NCI-H460 (cell line): ENCODE results near the gene RALGAPB. TPM values are rescaled to one million over a fixed set of nuclear protein-coding genes. Genes with fewer than 3 reads are reported as not detected.
A peak's percentile ranks its signal among the peaks of the same experiment; 100 is the strongest.
"Not testable (repeated sequence)": the region's sequence is repeated elsewhere in the genome, so short reads cannot be mapped to it uniquely, and the experiment has no call there.

ENCODE experiments used
- DNase-seq: peaks from one replicate; pipeline ENCODE4 v3.0.0-alpha.2; 2016; ENCODE audit warnings: low read depth; ENCODE audit errors: extremely low read depth
- total RNA-seq: library from RNA; depleted of rRNA; stranded (reverse); fragments of >200 nt; shearing (Covaris generic); gene quantifications from 2 replicates; pipeline ENCODE4 v1.2.3, GENCODE V29; 2014

The RALGAPB gene
- total RNA-seq, 1 experiment from 2014 or later: 34.8 TPM

- no peak for DNase-seq
Observed at GRCh38 chr20:38485041-38485440, 12.4 kb downstream of the RALGAPB start.

- DNase-seq: no peak
Observed at GRCh38 chr20:38489181-38489580, 16.5 kb downstream of the RALGAPB start.

DNA sequence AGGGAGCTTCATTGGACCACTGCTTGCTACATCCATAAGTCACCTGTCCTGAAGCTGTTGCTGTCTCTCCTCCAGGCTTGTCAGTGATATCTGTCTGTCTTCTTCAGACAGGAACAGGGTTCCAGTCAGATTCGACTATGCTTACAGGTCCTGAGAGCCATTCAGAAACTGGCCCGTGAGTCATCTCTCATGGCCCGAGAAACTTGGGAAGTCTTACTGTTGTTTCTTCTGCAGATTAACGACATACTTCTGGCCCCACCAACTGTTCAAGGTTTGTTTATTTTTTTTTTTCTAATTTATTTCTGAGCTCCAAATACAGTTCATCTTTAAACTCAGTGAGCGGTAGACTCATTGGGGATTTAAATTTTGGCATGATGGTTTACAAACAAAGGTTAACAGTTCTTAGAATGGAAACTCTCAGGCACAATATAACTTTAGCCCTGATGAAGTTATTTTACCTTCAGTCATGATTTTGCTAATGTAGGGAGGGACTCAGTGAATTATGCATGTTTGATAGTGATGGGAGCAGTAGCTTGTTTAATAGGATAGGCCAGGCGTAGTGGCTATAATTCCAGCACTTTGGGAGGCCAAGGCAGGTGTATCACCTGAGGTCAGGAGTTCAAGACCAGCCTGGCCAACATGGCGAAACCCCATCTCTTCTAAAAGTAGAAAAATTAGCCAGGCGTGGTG, 24.7 kb downstream of the RALGAPB start:
- DNase-seq: no peak

GRCh38 chr20:38498909-38499308, 26.3 kb downstream of the RALGAPB start:
- no peak for DNase-seq

DNA sequence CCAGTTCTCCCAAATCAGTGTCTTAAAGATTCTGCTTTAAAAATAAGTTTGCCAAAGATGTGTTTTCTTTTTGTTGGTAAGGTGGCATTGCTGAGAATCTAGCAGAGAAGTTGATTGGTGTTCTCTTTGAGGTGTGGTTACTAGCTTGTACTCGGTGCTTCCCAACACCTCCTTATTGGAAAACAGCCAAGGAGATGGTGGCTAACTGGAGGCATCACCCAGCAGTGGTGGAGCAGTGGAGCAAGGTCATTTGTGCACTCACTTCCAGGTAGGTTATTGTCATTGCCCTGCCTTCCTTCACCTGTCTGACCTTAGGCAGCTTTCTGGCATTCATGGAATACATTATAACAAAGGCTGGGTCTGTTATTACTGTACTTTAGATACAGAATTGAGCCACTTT, 26.7 kb downstream of the RALGAPB start:
- DNase-seq: no peak

GRCh38 chr20:38501858-38502436, 29.3 kb downstream of the RALGAPB start:
- DNase-seq: no peak

DNA sequence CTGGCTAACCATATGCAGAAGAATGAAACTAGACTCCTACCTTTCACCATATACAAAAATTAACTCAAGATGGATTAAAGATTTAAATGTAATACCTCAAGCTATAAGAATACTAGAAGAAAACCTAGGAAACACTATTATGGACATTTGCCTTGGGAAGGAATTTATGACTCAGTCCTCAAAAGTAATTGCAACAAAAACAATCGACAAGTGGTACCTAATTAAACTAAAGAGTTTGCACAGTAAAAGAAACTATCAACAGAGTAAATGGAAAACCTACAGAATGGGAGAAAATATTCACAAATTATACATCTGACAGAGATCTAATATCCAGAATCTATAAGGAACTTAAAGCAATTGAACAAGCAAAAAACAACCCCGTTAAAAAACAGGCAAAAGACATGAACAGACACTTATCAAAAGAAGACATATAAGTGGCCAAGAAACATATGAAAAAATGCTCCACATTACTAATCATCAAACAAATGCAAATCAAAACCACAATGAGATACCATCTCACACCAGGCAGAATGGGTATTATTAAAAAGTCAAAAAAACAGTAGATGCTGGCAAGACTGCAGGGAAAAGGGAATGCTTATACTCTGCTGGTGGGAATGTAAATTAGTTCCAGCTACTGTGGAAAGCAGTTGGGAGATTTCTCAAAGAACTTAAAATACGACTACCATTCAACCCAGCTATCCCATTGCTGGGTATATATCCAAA, 31.9 kb downstream of the RALGAPB start:
- DNase-seq: no peak

DNA sequence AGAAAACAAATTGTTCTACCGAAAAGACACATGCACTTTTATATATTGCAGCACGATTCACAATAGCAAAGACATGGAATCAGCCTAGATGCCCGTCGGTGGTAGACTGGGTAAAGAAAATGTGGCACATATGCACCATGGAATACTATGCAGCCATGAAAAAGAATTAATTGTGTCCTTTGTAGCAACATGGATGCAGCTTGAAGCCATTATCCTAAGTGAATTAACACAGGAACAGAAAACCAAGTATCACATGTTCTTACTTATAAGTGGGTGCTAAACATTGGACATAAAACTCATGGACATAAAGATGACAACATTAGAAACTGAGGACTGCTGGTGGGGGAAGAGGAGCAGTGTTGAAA, 32.4 kb downstream of the RALGAPB start:
- DNase-seq: no peak

DNA sequence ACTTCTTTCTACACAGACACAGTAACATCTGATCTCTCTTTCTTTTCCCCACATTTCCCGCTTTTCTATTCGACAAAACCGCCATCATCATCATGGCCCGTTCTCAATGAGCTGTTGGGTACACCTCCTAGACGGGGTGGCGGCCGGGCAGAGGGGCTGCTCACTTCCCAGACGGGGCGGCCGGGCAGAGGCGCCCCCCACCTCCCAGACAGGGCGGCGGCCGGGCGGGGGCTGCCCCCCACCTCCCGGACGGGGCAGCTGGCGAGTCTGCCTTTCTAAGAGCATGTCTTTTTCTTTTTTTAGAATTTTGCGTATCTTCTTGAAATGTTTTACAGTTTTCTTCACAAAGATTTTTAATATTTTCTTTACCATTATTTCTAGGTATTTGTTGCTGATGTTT, 39.1 kb downstream of the RALGAPB start:
- not testable (repeated sequence) for DNase-seq

DNA sequence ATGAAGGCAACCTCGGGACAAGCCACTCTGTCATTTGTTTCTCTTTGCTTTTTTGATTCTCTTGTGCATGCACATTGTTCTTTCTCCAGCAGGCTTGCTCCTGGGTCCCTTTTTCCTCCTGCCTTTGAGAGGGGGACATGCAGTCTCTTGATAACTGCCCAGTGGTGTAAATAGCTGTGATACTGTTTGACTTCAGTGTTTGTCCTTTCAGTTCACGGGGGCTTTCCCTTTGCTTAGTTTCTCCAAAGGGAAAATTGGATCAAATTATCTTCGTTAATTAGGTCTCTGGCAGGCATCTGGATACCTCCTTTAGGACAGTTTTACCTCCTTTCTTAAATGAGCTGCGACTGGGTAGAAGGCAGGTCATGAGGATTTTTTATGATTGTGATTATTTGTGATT, 41.5 kb downstream of the RALGAPB start:
- no peak for DNase-seq

DNA sequence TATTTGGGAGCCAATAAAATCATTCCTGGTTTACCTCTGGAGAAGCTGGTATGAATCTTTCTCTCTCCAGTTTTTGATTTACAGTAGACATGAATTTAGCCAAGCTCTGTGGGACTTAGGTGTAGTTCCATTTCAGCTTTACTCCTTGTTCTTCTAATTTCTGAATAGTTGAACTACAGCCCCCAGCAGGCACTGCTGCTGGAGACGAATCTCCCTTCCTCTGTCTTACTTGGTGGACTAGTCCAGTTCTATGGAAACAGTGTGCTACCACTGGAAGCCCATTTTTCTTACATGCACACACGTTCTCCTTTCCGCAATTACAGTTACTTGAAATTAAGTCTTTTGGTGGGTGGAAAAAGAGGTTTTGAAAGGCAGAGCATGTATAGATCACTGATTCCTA, 42.3 kb downstream of the RALGAPB start:
- no peak for DNase-seq

GRCh38 chr20:38515631-38516030, 43.0 kb downstream of the RALGAPB start:
- DNase-seq: no peak

DNA sequence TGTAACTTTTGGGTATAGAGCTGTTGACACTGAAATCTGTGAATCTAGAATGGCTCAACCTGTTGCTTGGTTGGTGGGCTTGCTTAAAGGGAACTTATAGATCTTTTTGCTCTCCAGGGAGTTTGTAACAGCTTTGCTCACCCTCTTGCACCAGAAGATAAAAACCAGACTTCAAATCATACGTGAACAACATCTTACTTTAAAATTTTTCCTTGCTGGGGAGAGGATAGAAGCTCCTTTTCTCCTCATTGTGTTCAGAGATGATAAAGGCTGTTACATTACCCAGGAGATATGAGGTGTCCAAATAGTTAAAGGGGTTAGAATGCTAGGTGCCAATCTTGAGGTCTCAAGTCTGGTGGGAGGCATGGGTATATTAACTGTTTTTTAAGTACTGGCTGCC, 46.8 kb downstream of the RALGAPB start:
- no peak for DNase-seq

DNA sequence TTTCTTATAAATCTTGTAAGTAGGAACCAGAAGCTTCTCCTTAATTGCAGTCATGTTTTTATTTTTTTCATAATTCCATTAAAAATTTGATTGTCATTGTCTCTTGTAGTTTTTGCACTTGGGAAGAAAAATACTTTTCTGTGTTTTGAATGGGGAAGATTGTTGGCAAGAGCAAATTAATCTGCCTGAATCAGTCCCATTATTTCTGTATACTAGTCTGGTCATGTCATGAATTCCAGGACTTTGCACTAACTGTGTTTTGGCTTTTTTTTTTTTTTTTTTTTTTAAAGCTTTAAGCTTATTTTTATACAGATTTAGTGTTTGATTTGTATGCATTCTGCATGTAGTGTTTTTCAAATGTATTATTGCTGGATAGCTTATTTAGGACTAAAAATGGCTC, 47.6 kb downstream of the RALGAPB start:
- DNase-seq: no peak

DNA sequence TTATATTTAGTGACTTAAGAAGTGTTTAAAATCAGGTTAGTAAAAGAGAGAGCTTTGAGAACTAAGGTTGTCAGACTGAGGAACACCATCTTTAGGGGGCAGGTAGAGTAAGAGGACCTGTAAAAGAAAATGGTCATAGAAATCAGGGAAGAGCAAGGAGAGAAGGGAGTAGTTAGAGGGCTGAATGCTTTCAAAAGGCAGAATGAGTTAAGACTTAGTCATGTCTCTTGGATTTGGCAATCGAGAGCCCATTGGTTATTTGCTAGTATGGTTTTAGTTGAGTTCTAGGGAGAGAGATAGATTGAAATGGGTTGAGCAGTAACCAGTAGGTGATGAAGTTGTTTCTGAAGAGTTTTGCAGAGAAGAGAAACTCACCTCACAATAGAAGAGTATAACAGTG, 51.1 kb downstream of the RALGAPB start:
- peak; percentile 4 for DNase-seq

DNA sequence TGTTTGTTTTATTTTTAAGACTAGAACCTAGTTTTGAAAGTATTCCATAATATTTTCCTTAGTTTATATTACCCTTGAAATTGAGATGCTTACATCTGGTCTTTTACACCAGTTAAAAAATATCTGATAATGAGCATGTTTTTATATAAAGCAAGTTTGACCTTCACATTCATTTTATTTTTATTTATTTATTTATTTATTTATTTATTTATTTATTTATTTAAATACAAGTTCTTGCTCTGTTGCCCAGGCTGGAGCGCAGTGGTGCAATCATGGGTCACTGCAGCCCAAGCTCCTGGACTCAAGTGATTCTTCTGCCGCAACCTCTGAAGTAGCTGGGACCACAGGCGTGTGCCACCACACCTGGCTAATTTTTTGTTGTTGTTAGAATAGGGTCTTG, 55.5 kb downstream of the RALGAPB start:
- DNase-seq: no peak

- no peak for DNase-seq
Observed at GRCh38 chr20:38531021-38531420, 58.4 kb downstream of the RALGAPB start.

- DNase-seq: no peak
Observed at GRCh38 chr20:38534756-38535155, 62.1 kb downstream of the RALGAPB start.

DNA sequence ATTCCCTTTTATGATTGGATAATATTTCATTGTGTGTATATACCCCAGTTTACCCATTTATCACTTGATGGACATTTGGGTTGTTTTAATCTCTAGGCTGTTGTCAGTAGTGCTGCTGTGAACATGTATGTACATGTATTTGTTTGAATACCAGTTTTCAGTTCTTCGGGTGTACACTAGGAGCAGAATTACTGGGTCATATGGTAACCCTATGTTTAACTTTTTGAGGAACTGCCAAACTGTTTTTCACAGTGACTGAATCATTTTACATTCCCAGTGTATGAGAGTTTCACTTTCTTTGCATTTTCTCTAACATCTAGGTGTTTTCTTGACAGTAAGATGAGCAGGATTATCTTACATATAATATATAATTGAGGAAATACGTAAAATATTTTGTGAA, 63.7 kb downstream of the RALGAPB start:
- no peak for DNase-seq

DNA sequence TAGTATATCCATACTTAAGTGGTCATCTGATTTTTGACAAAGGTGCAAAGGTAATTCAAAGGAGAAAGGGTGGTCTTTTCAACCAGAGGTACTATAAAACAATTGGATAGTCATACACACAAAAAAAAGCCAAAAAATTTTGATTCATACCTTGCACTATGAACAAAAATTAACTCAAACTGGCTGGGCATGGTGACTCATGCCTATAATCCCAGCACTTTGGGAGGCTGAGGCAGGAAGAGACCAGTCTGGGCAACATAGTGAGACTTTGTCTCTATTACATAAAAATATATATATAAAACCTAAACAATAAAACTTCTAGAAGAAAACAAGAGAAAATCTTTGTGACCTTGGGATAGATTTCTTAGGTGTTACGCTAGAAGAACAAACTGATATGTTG, 64.5 kb downstream of the RALGAPB start:
- DNase-seq: no peak

DNA sequence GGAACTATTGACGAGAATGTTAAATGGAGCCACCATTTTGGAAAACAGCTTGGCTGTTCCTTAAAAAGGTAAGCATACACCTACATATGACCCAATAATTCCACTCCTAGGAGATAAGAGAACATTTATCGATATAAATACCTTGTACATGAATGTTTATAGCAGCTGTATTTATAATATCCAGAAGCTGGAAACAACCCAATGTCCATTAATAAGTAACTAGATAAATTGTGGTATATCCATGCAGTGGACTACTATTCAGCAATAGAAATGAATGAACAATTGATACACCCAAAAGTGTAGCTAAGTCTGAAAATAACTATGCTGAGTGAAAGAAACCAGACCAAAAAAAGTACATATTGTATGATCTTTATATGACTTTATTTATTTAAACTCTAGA, 66.1 kb downstream of the RALGAPB start:
- no peak for DNase-seq
